HepG2 (cell line): ENCODE results near the gene NUDCD3.

Experiments used
- CBX5 ChIP-seq: sonication (generic); formaldehyde crosslinking; IDR thresholded peaks from 2 replicates; pipeline ENCODE4 v1.4.0; 2020; ENCODE audit warnings: missing genetic modification reagents, borderline replicate concordance
- CTCF ChIP-seq: sonication (generic); formaldehyde crosslinking; IDR thresholded peaks from 2 replicates; pipeline ENCODE4 v1.5.0; 2020; ENCODE audit warnings: mild to moderate bottlenecking, missing genetic modification reagents, moderate library complexity
- FOXM1 ChIP-seq: sonication (generic); formaldehyde crosslinking; IDR thresholded peaks from 2 replicates; pipeline ENCODE4 v1.5.0; 2020; ENCODE audit warnings: missing genetic modification reagents
- POLR2A ChIP-seq, 2 experiments: IDR thresholded peaks; 2 replicates each; pipeline ENCODE4 v1.6.1; 2011; ENCODE audit warnings: low read depth in 2 of 2, low read length in 2 of 2, mild to moderate bottlenecking in 1 of 2, moderate library complexity in 1 of 2; ENCODE audit not compliant: insufficient read depth in 1 of 2
- RAD21 ChIP-seq: fragments of 450-650 bp; formaldehyde crosslinking; IDR thresholded peaks from 2 replicates; pipeline ENCODE4 v1.5.0; 2020; ENCODE audit warnings: mild to moderate bottlenecking
- ZNF253 ChIP-seq: sonication (generic); formaldehyde crosslinking; IDR thresholded peaks from 2 replicates; pipeline ENCODE4 v1.8.0; 2022; ENCODE audit warnings: mild to moderate bottlenecking, missing genetic modification reagents, borderline replicate concordance
- TF ChIP-seq, protein P1 (sequence below), 2 experiments: IDR thresholded peaks; 2 replicates each; pipeline ENCODE4 v1.6.1; 2011 to 2012; ENCODE audit warnings: low read length in 2 of 2, borderline replicate concordance in 1 of 2, low read depth in 1 of 2, mild to moderate bottlenecking in 1 of 2, moderate library complexity in 1 of 2
- TF ChIP-seq, protein P2 (sequence below): IDR thresholded peaks from 2 replicates; pipeline ENCODE4 v1.6.1; 2018; ENCODE audit warnings: missing genetic modification reagents

GRCh38 chr7:44396496-44396895 lies 94.0 kb downstream of the NUDCD3 start:
- TF ChIP-seq FOXM1 (CRISPR knock-in tag), result no peak
- TF ChIP-seq, protein P1, sequence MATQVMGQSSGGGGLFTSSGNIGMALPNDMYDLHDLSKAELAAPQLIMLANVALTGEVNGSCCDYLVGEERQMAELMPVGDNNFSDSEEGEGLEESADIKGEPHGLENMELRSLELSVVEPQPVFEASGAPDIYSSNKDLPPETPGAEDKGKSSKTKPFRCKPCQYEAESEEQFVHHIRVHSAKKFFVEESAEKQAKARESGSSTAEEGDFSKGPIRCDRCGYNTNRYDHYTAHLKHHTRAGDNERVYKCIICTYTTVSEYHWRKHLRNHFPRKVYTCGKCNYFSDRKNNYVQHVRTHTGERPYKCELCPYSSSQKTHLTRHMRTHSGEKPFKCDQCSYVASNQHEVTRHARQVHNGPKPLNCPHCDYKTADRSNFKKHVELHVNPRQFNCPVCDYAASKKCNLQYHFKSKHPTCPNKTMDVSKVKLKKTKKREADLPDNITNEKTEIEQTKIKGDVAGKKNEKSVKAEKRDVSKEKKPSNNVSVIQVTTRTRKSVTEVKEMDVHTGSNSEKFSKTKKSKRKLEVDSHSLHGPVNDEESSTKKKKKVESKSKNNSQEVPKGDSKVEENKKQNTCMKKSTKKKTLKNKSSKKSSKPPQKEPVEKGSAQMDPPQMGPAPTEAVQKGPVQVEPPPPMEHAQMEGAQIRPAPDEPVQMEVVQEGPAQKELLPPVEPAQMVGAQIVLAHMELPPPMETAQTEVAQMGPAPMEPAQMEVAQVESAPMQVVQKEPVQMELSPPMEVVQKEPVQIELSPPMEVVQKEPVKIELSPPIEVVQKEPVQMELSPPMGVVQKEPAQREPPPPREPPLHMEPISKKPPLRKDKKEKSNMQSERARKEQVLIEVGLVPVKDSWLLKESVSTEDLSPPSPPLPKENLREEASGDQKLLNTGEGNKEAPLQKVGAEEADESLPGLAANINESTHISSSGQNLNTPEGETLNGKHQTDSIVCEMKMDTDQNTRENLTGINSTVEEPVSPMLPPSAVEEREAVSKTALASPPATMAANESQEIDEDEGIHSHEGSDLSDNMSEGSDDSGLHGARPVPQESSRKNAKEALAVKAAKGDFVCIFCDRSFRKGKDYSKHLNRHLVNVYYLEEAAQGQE (IDR thresholded peaks at IDR 0.05; ENCODE audit: borderline replicate concordance in 1 of 2, low read depth in 1 of 2, low read length in 2 of 2), result no peak
- TF ChIP-seq CTCF (CRISPR knock-in tag), result no peak
- no peak for TF ChIP-seq CBX5
- TF ChIP-seq, protein P2, sequence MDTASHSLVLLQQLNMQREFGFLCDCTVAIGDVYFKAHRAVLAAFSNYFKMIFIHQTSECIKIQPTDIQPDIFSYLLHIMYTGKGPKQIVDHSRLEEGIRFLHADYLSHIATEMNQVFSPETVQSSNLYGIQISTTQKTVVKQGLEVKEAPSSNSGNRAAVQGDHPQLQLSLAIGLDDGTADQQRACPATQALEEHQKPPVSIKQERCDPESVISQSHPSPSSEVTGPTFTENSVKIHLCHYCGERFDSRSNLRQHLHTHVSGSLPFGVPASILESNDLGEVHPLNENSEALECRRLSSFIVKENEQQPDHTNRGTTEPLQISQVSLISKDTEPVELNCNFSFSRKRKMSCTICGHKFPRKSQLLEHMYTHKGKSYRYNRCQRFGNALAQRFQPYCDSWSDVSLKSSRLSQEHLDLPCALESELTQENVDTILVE, result no peak
- no peak for TF ChIP-seq RAD21
- no peak for TF ChIP-seq ZNF253 (CRISPR knock-in tag)
- no peak for TF ChIP-seq POLR2A (IDR thresholded peaks at IDR 0.05; ENCODE audit: insufficient read depth in 1 of 2, low read depth in 2 of 2, low read length in 2 of 2)
